DMS153 (cell line): Measurements from ENCODE around the gene POLR2L.

ENCODE experiments used
- DNase-seq: peaks from one replicate; lab custom pipeline; 2025; lab: John Stamatoyannopoulos, UW

The POLR2L gene

DNA sequence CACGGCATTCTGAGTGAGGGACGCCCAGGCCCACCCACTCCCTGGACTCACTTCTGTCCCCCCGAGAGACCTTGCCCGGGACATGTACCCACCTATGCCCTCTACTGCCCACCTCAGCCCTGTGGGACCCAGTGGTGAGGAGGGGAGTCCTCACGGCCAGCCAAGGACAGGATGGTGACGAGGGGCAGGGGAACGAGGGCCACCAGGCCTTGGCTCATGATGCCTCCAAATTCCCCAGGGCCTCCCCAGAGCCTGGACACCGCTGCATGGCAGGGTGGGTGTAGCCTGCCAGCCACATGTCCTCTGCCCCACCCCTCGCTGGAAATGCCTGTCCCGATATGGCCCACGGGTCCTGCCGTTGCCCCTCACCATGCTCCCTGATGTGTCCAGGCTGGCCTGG lies 26.5 kb upstream of the POLR2L start:
- no peak for DNase-seq

DNA sequence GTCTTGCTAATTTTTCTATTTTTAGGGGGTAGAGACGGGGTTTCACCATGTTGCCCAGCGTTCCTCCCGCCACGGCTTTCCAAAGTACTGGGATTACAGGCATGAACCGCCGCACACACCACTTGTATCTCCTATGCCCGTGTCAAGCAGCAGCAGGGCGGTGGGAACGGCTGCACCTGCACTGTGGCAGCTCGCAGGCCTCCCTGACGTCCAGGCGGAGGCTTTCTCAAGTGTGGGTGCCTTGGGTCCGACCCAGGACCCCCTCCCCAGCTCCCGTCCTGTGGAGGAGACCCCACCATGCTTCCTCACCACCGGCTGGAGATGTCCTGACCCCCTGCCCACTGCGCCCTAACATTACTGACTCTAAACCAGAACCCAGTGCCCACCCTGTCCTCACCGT lies 26.1 kb upstream of the POLR2L start:
- no peak for DNase-seq

DNA sequence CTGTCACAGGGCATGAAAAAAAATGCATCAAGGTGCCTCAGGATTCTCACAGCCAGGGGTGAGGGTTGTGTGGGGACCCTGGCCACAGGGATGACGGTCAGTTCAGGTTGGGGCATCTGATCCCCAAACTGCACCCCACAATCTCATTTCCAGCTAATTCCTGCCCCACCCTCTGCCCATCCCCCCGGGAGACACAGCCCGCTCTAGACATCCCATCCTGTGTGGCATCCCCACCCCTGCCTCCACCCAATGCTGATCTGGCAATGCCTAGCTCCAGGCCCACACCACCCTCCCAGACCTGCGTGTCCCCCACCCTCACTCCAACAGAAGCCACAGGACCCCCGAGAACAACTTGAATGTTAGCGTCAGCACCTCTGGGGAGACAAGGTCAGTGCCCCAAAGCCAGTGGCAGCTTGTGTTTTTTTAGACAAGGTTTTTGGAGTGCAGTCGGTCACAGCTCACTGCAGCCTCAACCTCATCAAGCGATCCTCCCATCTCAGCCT lies 25.6 kb upstream of the POLR2L start:
- DNase-seq = no peak

DNA sequence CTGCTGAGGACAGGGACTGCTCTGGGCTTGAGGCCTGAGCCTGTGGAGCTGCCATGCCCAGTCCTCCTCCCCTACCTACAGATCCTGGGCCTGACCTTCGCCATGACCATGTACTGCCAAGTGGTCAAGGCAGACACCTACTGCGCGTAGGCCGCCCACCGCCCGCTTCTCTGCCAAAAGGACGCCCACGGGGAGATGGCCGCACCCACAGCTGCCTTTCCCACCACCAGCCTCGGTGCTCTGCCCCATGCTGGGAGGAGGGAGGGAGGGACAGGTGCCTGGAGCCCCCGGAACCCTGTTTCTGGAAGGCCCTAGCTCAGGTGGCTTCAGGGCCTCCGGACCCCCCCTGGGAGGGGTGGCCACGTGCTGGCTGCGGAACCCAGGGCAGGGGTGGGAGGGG lies 24.2 kb upstream of the POLR2L start:
- DNase-seq = no peak

DNA sequence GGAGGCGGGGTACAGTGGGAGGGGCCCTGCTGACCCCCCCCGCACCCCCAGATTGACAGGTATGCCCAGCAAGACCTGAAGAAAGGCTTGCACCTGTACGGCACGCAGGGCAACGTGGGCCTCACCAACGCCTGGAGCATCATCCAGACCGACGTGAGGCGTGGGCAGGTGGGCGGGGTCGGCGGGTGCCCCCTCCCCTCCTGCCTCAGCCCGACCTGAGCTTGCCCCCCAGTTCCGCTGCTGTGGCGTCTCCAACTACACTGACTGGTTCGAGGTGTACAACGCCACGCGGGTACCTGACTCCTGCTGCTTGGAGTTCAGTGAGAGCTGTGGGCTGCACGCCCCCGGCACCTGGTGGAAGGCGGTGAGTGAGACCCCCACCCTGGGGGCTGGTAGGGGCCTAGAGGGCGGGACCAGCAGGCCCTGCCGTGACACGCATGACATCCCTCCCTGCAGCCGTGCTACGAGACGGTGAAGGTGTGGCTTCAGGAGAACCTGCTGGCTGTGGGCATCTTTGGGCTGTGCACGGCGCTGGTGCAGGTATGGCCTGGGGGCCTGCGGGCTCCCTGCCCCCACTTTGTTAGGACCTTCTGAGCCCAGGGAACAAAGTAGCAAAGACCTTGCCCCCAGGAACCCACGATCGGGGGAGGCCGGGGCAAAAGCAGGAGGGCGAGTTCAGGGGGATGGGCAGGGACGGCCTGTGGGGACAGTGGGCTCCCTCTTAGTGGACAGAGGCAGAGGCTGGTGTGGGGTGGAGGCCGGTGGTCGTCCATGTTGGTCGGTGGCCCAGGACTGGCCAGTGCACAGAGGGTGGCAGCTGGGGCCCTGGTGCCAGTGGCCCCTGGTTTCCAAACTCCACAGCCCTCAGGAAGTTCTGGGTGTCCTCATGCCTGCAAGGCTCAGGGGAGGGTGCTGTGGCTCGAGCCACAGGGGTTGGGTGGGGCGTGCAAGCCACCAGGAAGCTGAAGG lies 23.4 kb upstream of the POLR2L start:
- DNase-seq = no peak

DNA sequence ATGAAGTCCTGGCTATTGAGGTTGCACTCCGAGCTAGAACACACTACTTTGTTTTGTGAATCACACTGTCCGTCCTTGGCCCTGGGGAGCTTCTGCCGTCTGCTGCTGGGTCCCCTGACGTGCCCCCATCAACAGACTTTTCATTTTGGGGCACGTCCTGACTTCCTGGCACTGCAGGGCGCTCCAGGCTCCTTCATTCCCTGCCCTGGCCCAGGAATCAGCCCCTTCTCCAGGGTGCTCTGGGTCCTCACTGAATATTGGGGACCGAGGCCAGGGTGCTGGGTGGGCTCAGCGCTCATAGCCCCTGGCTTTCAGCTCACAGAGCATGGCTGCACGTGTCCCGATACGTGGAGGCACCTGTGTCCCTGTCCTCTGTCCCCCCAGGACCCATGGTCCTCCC lies 22.6 kb upstream of the POLR2L start:
- DNase-seq = no peak

DNA sequence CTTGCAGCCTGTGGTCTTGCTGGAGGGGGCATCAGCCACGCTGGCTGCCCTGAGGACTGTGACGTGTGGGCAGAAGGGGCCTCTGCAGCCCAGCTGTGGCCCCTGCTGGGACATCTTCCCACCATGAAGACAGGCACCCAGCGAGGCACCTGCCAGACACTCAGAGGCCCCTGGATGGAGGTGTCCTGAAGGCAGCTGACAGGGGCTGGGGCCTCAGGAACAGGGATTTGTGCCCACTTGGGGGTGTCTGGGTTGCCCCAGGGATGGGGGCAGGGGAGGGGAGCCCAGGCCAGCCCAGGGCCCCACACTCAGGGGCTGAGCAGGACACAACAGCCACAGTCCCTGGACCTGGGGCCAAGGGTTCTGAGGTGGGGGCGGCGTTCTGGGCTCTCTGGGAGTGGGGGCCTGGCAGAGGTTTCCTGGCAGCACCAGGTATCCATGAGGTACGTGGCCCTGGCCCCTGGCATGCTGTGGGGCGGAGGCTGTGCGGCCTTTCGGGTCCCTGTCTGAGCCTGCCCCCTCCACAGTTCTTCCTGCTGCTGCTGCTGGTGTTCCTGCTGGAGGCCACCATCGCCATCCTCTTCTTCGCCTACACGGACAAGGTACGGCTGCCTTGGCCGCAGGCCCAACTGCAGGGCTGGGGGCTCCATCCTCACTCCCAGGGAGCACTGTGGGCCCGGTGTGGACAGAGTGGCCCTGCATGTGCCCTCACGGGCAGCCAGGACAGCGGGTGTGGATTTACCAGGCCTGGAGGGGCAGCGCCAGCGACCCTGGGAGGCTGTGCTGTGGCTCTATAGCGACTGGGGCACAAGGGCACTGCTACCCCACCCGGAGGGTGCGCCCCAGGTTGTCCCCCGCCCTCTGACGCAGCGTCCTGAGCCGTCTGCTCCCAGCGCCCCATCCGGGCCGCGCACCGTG lies 21.8 kb upstream of the POLR2L start:
- DNase-seq = no peak

DNA sequence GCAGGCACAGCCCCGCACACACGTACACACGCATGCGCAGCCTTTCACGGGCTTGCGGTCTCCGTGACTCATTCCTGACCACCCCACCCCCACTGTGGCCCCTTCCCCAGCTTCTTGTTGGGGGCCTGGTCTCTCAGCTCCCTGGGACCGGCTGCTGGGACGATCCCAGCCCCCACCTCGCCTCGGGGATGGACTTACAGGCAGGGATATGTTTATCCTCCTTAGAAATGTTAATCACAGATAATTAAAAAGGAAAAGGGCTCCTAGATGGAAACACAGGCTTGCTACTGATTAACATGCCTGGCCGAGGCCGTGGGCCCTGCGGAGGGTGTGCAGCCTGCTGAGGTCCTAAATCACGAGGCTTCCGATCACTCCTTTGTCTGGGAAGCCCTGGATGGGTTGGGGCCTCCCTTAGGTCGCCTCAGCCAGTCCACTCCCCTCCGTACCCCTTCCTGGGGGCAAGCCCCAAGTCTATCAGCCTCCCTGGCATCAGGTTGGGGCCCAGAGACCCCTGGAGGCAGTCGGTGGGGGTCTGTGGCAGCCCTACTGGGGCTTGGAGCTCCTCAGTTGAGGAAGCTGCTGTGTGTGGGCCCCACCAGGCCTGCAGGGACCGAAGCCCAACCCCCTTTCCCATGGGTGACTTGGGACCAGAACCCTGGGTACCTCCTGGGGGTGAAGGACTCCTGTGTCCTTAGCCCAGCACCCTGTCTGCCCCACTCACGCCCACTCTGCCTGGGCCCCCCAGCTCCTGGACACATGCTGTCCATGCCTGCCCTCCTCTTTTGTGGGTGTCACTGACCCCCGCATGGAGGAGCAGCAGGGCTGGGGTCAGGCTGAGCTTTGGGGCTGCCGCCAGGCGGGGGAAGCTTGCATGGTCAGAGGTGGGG lies 20.9 kb upstream of the POLR2L start:
- DNase-seq = no peak

DNA sequence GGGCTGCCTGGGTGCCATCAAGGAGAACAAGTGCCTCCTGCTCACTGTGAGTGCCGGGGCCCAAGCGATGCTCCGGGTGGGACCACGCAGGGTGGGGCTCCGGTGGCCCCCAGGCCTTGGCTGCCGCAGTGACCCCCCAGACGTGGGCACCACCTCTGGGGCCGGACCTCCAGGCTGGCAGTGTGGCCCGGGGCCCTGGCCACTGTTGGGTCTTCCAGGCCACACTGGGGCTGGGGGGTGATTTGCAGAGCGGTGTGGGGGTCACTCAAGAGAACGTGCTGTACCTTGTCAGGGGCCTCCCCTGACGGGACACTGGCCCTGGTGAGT lies 20.3 kb upstream of the POLR2L start:
- DNase-seq = no peak

DNA sequence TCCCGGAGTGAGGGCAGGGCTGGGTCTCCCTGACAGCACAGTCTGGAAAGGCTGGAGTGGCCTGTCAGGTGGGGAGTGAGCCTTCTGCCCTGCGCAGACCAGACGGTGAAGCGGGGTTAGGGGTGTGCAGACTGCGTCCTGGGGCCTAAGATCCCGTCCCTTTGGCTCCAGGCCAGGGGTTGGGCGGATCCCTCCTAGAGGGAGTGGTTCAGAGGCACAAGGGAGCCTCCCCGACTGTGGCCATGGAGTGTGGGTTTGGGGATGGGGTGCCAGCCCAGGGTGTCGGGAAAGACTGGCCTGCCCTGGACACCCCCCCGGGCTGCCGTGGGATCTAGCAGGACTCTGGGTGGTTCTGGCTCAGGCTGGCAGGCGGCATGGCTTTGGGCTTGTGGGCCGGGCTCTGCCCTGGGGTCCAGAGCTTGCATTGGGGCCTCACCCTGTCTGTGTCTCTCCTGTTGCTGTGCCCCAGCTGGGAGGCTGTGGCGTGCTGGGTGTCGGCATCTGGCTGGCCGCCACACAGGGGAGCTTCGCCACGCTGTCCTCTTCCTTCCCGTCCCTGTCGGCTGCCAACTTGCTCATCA lies 19.8 kb upstream of the POLR2L start:
- no peak for DNase-seq

DNA sequence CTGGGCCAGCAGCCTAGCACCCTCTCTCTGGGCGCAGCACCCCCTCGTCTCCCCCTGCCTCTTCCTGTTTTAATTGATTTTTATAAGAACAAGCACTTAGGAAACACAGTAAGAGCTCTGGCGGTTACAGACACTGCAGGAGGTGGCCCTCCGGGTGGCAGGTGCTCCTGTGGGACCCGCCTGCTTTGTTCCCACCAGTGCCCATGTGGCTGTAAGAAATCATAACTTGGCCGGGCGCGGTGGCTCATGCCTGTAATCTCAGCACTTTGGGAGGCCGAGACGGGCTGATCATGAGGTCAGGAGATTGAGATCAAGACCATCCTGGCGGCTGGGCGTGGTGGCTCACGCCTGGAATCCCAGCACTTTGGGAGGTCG lies 18.8 kb upstream of the POLR2L start:
- DNase-seq = no peak

DNA sequence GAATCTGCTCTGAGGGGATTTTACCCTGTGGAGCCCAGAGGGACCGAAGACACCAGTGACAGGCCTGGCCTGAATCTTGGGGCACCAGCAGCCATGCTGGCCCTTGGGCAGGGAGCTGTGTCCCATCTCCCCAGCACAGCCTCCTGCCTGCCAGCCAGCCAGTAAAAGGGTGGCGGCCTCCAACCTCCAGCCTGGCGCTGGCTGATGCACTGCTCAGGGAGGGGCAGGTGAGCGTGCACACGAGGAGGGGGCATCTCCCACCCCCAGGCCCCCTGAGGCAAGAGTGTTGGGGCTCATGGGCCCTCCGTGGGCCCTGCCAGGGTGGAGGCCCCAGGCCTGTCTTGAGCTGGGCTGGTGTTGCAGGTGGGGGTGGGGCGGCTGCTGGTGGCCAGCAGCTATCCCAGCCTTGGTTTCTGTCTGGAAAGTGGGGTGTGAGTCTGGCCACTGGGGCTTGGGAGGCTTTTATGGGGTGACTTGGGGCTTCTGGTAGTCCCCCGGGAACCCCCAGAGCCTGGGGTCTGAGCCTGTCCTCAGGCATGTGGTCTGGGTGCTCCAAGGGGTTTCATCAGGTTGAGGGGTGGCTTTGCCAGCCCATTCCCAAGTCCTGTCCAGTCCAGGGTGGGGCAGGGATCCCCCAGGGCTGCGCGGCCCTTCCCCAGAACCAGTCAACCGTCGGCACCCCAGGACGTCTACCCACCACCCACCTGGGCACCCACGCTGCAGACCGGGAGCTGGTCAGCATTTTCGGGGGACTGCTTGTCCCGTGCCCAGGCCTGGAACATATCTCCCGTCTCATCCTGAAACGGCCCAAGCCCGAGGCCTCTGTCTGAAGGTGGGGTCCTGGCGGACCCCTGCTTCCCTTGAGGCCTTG lies 18.1 kb upstream of the POLR2L start:
- DNase-seq = no peak

DNA sequence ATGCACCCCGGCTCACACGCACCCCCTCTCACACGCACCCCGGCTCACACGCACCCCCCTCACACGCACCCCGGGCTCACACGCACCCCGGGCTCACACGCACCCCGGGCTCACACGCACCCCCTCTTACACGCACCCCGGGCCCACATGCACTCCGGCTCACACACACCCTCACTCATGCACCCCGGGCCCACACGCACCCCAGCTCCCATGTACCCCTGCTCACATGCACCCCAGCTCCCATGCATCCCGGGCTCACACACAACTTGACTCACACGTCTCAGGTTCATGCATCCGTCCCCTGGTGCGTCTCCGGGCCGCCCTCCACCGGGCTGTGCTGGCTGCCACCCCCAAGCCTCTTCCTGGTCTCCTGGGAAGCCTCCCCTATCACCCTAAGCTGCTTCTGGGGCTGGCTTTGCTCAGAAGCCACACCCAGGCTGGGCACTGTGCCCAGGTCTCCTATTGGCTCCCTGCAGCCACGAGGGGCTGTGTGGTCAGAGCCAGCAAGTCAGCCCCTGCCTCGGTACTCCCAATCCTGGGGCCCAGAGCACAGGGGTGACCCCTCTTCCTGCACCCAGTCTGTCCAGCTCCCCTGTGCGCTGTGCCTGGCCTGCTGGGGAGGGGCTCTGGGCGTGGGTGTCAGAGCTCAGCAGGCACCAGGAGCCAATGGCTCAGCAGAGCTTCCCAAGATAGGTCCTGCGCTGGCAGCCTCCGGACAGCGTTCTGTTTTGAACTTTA lies 17.2 kb upstream of the POLR2L start:
- peak; percentile 56 for DNase-seq

DNA sequence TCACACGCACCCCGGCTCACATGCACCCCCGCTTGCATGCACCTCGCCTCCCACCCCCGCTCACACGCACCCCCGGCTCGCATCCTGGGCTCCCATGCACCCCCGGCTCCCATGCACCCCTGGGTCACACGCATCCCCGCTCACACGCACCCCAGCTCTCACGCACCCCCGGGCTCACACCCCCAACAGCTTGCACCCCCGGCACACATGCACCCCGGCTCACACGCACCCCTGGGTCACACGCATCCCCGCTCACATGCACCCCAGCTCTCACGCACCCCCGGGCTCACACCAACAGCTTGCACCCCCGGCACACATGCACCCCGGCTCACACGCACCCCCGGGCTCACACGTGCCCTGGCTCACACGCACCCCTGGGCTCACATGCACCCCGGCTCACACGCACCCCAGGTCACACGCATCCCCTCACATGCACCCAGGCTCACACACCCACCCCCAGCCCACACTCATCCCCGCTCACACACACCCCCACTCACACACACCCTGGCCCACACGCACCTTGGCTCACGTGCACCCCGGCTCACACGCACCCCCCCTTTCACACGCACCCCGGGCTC lies 16.5 kb upstream of the POLR2L start:
- DNase-seq = no peak

DNA sequence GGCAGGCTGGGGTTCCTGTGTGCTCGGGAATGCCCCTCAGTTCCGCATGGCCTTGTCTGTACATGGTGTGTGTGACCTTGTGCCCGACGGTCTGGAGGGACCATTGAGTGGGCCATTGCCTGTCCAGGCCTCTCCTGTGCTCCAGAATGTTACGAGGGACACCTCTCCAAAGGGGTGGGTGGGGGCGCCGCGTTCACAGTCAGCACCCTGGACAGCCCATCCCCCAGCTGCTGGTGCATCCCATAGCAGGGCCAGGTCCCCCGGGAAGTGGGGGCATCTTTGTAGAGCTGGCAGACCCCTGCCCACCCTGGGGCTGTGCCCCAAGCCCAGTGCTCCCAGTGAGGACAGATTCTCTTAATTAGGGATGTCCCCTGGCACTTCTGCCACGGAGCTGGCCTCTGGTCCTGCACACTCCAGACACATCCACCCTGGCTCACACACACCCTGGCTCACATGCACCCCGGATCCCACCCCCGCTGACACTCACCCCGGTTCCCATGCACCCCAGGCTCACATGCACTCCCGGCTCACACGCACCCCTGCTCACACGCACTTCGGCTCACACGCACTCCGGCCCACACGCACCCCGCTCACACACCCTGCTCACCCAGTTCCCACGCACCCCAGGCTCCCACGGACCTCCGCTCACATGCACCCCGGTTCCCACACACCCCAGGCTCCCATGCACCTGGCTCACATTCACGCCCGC lies 15.9 kb upstream of the POLR2L start:
- DNase-seq = no peak

DNA sequence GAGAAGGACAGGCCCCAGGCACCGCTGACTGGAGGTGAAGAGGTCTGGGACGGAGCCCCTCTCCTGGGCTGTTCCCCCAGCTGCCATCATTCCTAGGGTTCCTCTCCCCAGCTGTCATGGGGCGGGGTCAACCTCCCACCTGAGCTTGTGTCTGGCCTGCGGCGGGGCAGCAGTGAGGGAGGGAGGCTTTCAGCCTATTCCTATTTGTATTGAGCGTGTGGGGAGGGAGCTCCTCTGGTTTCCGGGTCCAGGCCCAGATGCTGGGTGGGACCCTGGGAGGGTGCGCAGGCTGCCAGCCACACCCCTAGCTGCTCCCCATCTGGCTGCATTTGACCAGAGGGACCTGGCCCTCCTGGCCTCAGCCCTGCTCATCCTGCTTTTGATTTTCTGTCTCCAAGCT lies 14.1 kb upstream of the POLR2L start:
- DNase-seq = no peak

DNA sequence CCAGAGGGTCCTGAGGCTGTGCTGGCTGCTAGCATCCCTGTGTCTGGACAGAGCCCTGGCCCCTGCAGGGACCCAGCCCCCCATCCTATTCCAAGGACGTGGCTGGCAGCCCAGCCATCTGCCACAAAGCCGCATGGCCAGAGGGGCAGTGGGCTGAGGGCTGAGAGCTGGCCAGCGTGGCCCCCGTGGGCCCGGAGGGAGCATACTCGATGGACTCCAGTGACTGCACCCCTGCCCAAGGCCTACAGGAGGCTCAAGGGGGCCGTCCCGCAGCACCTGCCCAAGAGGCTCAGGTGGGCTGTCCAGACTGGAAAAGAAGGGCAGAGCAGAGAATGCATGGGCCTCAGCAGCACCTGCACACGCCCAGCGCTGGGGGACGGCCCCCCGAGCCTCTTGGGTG lies 13.5 kb upstream of the POLR2L start:
- DNase-seq = no peak

DNA sequence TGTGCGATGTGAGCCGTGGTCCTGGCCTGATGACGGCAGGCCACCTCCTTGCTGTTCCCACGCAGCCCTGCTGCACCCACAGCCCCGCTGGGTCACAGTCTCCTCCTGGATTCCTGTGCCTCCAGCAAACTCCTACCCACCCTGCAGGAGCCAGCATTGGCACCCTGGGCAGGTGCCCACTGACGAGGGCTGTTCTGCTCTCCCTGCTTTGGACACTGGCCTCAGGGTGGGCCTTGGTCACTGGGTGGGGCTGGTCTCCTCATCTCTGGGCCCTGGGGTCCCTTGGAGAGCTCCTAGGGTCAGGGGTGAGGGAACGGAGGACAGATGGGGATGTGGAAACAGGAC lies 13.0 kb upstream of the POLR2L start:
- DNase-seq = no peak
